CD14-positive monocyte (primary cell): Measurements from ENCODE around the gene CDH13. TPM values are rescaled to one million over a fixed set of nuclear protein-coding genes. Genes with fewer than 3 reads are reported as not detected.

ENCODE experiments used
- DNase-seq, 3 donors: peaks; one replicate each; pipeline ENCODE4 v3.0.0-alpha.2; 2011 to 2022
- H2AFZ ChIP-seq: 2 replicates; pipeline ENCODE4 v1.6.0; 2012; ENCODE audit warnings: mild to moderate bottlenecking, low read depth, low read length, inconsistent platforms; ENCODE audit not compliant: insufficient read depth, poor library complexity, severe bottlenecking
- H3K27ac ChIP-seq, 2 donors: 1 replicate in 1 of 2; 2 replicates in 1 of 2; pipeline ENCODE4 v1.5.1; 2012 to 2013; ENCODE audit warnings: low read length in 2 of 2, control low read depth in 1 of 2, inconsistent platforms in 1 of 2, low read depth in 1 of 2, mild to moderate bottlenecking in 1 of 2
- H3K27me3 ChIP-seq, 2 donors: one replicate each; pipeline versions ENCODE4 v1.6.0 to v1.6.1; 2011 to 2013; ENCODE audit warnings: low read length in 2 of 2; ENCODE audit not compliant: control insufficient read depth in 2 of 2, insufficient read depth in 2 of 2
- H3K36me3 ChIP-seq, 2 donors: replicated peaks in 1 of 2; 1 replicate in 1 of 2; 2 replicates in 1 of 2; pipeline versions ENCODE4 v1.5.1 to v1.6.1; 2012 to 2013; ENCODE audit warnings: low read length in 2 of 2, control low read depth in 1 of 2, inconsistent platforms in 1 of 2, mild to moderate bottlenecking in 1 of 2; ENCODE audit not compliant: insufficient read depth in 2 of 2, control insufficient read depth in 1 of 2
- H3K4me1 ChIP-seq, 2 donors: 1 replicate in 1 of 2; 2 replicates in 1 of 2; pipeline versions ENCODE4 v1.5.1 to v1.6.1; 2012 to 2013; ENCODE audit warnings: low read length in 2 of 2, control low read depth in 1 of 2, inconsistent platforms in 1 of 2, mild to moderate bottlenecking in 1 of 2, moderate library complexity in 1 of 2; ENCODE audit not compliant: insufficient read depth in 2 of 2, control insufficient read depth in 1 of 2
- H3K4me2 ChIP-seq: replicated peaks from 2 replicates; pipeline ENCODE3; 2012; ENCODE audit warnings: low read length, moderate library complexity, mild to moderate bottlenecking; ENCODE audit not compliant: poor library complexity, severe bottlenecking; ENCODE audit errors: extremely low read depth
- H3K4me3 ChIP-seq, 3 experiments: fragments of 200-600 bp in 1 of 3; sonication (generic) in 1 of 3; replicated peaks in 1 of 3; 1 replicate in 2 of 3; 2 replicates in 1 of 3; pipeline ENCODE4 v1.5.1; 2011 to 2013; ENCODE audit warnings: low read length in 3 of 3, mild to moderate bottlenecking in 3 of 3, control low read depth in 2 of 3, low read depth in 2 of 3, inconsistent platforms in 1 of 3, moderate library complexity in 1 of 3
- H3K79me2 ChIP-seq: 2 replicates; pipeline ENCODE4 v1.6.0; 2012; ENCODE audit warnings: mild to moderate bottlenecking, control low read depth, inconsistent platforms, low read length, moderate library complexity; ENCODE audit not compliant: insufficient read depth
- H3K9ac ChIP-seq: 2 replicates; pipeline ENCODE4 v1.6.0; 2017; ENCODE audit warnings: low read length, mild to moderate bottlenecking; ENCODE audit not compliant: insufficient read depth, poor library complexity, severe bottlenecking
- H3K9me3 ChIP-seq, 2 donors: replicated peaks in 1 of 2; 1 replicate in 1 of 2; 2 replicates in 1 of 2; pipeline versions ENCODE4 v1.5.1 to v1.6.1; 2012 to 2013; ENCODE audit warnings: low read length in 2 of 2, control low read depth in 1 of 2; ENCODE audit not compliant: control insufficient read depth in 1 of 2, insufficient read depth in 1 of 2
- H4K20me1 ChIP-seq: 2 replicates; pipeline ENCODE4 v1.6.0; 2012; ENCODE audit warnings: mild to moderate bottlenecking, low read length, control low read depth, moderate library complexity; ENCODE audit not compliant: insufficient read depth
- H3K27ac Mint-ChIP-seq, 7 donors: one replicate each; pipeline ENCODE4 v1.8.0; 2020; ENCODE audit warnings: mild to moderate bottlenecking in 7 of 7, mixed read lengths in 7 of 7, moderate library complexity in 6 of 7, inconsistent platforms in 2 of 7
- H3K27me3 Mint-ChIP-seq, 3 donors: one replicate each; pipeline ENCODE4 v1.8.0; 2021 to 2022; ENCODE audit warnings: low read depth in 3 of 3, mild to moderate bottlenecking in 3 of 3, mixed read lengths in 3 of 3, moderate library complexity in 3 of 3, inconsistent platforms in 1 of 3
- H3K36me3 Mint-ChIP-seq, 2 donors: one replicate each; pipeline ENCODE4 v1.8.0; 2020; ENCODE audit warnings: mixed read lengths in 2 of 2, inconsistent platforms in 1 of 2, mild to moderate bottlenecking in 1 of 2
- H3K4me1 Mint-ChIP-seq: one replicate; pipeline ENCODE4 v1.8.0; 2020; ENCODE audit warnings: mild to moderate bottlenecking, mixed read lengths
- H3K4me3 Mint-ChIP-seq, 2 donors: one replicate each; pipeline ENCODE4 v1.8.0; 2020; ENCODE audit warnings: mild to moderate bottlenecking in 2 of 2, mixed read lengths in 2 of 2, moderate library complexity in 1 of 2
- H3K9me3 Mint-ChIP-seq, 7 donors: one replicate each; pipeline ENCODE4 v1.8.0; 2020 to 2022; ENCODE audit warnings: mixed read lengths in 7 of 7, mild to moderate bottlenecking in 6 of 7, moderate library complexity in 6 of 7, inconsistent platforms in 2 of 7
- CTCF ChIP-seq: fragments of 200-600 bp; IDR thresholded peaks from one replicate; pipeline ENCODE4 v1.8.0; 2022; ENCODE audit warnings: antibody characterized with exemption, mild to moderate bottlenecking
- WGBS: methylation state at CpG from one replicate; pipeline ENCODE4 v1.1.5; 2013; ENCODE audit warnings: missing lambda C conversion rate; ENCODE audit not compliant: insufficient coverage; 5-methylcytosine and 5-hydroxymethylcytosine counted together
- intact Hi-C, 2 donors: fragments of 100-400 bp; cut with micrococcal nuclease; formaldehyde crosslinking; loops; one replicate each; pipeline versions ENCODE4 v1.15.0 to v1.15.1; 2023
- polyA plus RNA-seq, 3 donors: library from polyadenylated mRNA; depleted of rRNA in 1 of 3; unstranded in 2 of 3; stranded (reverse) in 1 of 3; fragments of 300-500 nt in 2 of 3; fragments of >200 nt in 1 of 3; fragmentation: Illumina TruSeq in 2 of 3; gene quantifications; 1 replicate in 2 of 3; 2 replicates in 1 of 3; pipeline ENCODE4 v1.2.3, GENCODE V29; 2012 to 2021

Gene CDH13
- polyA plus RNA-seq, 3 donors = 0.13 to 0.19 TPM; not detected in 1

DNA sequence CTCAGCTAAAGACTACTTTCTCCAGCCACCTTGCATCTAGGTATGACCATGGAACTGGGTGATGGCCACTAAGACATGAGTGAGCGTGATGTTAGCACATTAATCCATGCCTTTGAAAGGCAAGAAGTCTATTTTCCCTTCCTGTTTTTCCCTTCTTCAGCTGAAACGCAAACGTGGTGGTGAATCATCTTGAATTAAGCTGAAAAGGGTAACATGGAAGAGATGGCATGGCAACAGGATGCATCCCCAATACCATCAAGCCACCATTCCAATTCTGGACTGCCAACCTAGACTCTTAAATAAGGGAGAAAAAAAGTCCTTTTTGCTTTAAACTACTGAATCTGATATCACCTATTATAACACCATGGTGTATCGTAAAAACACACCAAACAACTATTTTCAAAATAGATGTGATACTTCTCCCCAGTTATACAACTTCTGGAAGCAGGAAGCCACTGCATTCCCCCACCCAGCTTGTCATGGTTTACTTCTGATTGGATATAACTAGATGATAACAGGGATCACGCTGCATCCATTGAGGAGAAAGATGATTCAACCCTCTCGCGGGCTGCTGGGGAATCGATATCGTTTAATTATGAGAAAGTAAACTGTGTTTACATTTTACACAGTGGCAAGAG lies 368.6 kb downstream of the CDH13 start:
- no peak overlapping the region for H3K4me3 Mint-ChIP-seq

GRCh38 chr16:82995924-82996441 lies 369.2 kb downstream of the CDH13 start:
- Mint-ChIP-seq H3K36me3 (no peaks in the 10 kb centered on the region), H3K4me1 (no peaks in the 10 kb centered on the region), H3K27me3 (peaks cover 2 to 7% (median 4%) of the 10 kb centered on the region in 3 donors), H3K27ac (no peak overlapping the region), H3K9me3 (peaks cover 0 to 16% (median 6%) of the 10 kb centered on the region in 7 donors), H3K4me3 (no peak overlapping the region)
- Histone ChIP-seq H3K27ac (no peak overlapping the region), H3K4me2 (no peak overlapping the region), H3K9ac (no peak overlapping the region), H3K4me1 (no peaks in the 10 kb centered on the region), H3K27me3 (peaks cover 0 to 3% of the 10 kb centered on the region in 2 donors), H2AFZ (no peak overlapping the region), H3K79me2 (no peaks in the 10 kb centered on the region), H4K20me1 (no peaks in the 10 kb centered on the region), H3K9me3 (peaks cover 2 to 5% of the 10 kb centered on the region in 2 donors), H3K36me3 (no peaks in the 10 kb centered on the region), H3K4me3 (no peak overlapping the region)
- DNase-seq = no peak
- intact Hi-C loops = no loop called here
- WGBS = 20% methylated on average over 1 of the region's 5 CpGs
- no peak for TF ChIP-seq CTCF

More for the DNA sequence above, 368.6 kb downstream of the CDH13 start:
- H3K27me3 Mint-ChIP-seq = peaks cover 1 to 8% (median 2%) of the 10 kb centered on the region in 3 donors
- H3K36me3 Mint-ChIP-seq = no peaks in the 10 kb centered on the region
- H3K9me3 Mint-ChIP-seq = peaks cover 0 to 13% (median 2%) of the 10 kb centered on the region in 7 donors
- H3K27ac ChIP-seq = no peak overlapping the region
- 100% methylated on average over 1 of the region's 9 CpGs for WGBS
- no peak overlapping the region for H3K4me3 ChIP-seq
- H3K9ac ChIP-seq = no peak overlapping the region
- H3K9me3 ChIP-seq = peaks cover 0 to 5% of the 10 kb centered on the region in 2 donors
- DNase-seq = no peak
- H3K27ac Mint-ChIP-seq = no peak overlapping the region
- no peak for TF ChIP-seq CTCF
- no peaks in the 10 kb centered on the region for H3K79me2 ChIP-seq
- no peaks in the 10 kb centered on the region for H3K36me3 ChIP-seq
- H2AFZ ChIP-seq = no peak overlapping the region
- H4K20me1 ChIP-seq = no peaks in the 10 kb centered on the region
- no peak overlapping the region for H3K4me2 ChIP-seq
- H3K27me3 ChIP-seq = peaks cover 0 to 6% of the 10 kb centered on the region in 2 donors
- no peaks in the 10 kb centered on the region for H3K4me1 Mint-ChIP-seq
- H3K4me1 ChIP-seq = no peaks in the 10 kb centered on the region
- intact Hi-C loops = no loop called here
